Caco-2 (cell line): Measurements from ENCODE around the gene DPH1. TPM values are rescaled to one million over a fixed set of nuclear protein-coding genes. Genes with fewer than 3 reads are reported as not detected.

ENCODE experiments used
- BruUV-seq: library from RNA; stranded (reverse); fragments of 400-500 nt; replicated peaks from 2 replicates; lab custom pipeline; 2021; lab: Mats Ljungman, UMichigan
- CTCF ChIA-PET: fragments of 300-600 bp; sonication (Branson Sonifier 250); formaldehyde crosslinking; loops from one replicate; lab custom pipeline; 2022; ENCODE audit warnings: antibody characterized with exemption; lab: Charles Lee
- POLR2A ChIA-PET: fragments of 300-600 bp; sonication (Branson Sonifier 250); formaldehyde crosslinking; loops from one replicate; lab custom pipeline; 2022; ENCODE audit warnings: antibody characterized with exemption; lab: Charles Lee
- DNase-seq, 2 experiments: peaks; one replicate each; pipeline versions ENCODE4 v3.0.0 to v3.0.0-alpha.2; 2020 to 2022
- H3K27me3 ChIP-seq: replicated peaks from 2 replicates; pipeline ENCODE4 v1.6.0; 2011; ENCODE audit warnings: low read length; ENCODE audit not compliant: control insufficient read depth, insufficient read depth
- H3K36me3 ChIP-seq: 2 replicates; pipeline ENCODE4 v1.5.1; 2011; ENCODE audit warnings: low read length; ENCODE audit not compliant: control insufficient read depth, insufficient read depth
- H3K4me1 ChIP-seq: fragments of 250-450 bp; sonication (Bioruptor Pico); 2 replicates; pipeline ENCODE4 v1.5.1; 2020; ENCODE audit warnings: mild to moderate bottlenecking
- H3K4me3 ChIP-seq: 2 replicates; pipeline ENCODE4 v1.5.1; 2011; ENCODE audit warnings: low read depth, mild to moderate bottlenecking, control low read depth, low read length
- H3K9me3 ChIP-seq: fragments of 250-450 bp; sonication (Bioruptor Pico); 2 replicates; pipeline ENCODE4 v1.5.1; 2020; ENCODE audit warnings: mild to moderate bottlenecking, moderate library complexity
- H3K27ac Mint-ChIP-seq: one replicate; pipeline ENCODE4 v1.8.0; 2022; ENCODE audit warnings: mixed read lengths; ENCODE audit not compliant: unreplicated experiment
- H3K27me3 Mint-ChIP-seq: one replicate; pipeline ENCODE4 v1.8.0; 2022; ENCODE audit warnings: mixed read lengths; ENCODE audit not compliant: insufficient read depth, unreplicated experiment
- H3K36me3 Mint-ChIP-seq: one replicate; pipeline ENCODE4 v1.8.0; 2022; ENCODE audit warnings: mild to moderate bottlenecking, mixed read lengths; ENCODE audit not compliant: insufficient read depth, unreplicated experiment
- H3K4me1 Mint-ChIP-seq: one replicate; pipeline ENCODE4 v1.8.0; 2022; ENCODE audit warnings: low read depth, mixed read lengths; ENCODE audit not compliant: unreplicated experiment
- H3K4me3 Mint-ChIP-seq: one replicate; pipeline ENCODE4 v1.8.0; 2022; ENCODE audit warnings: mild to moderate bottlenecking, moderate library complexity, mixed read lengths; ENCODE audit not compliant: unreplicated experiment
- H3K9me3 Mint-ChIP-seq: one replicate; pipeline ENCODE4 v1.8.0; 2022; ENCODE audit warnings: mixed read lengths; ENCODE audit not compliant: unreplicated experiment
- intact Hi-C: fragments of 100-400 bp; cut with micrococcal nuclease; formaldehyde crosslinking; loops from one replicate; pipeline ENCODE4 v1.10.0; 2022; ENCODE audit not compliant: unreplicated experiment
- total RNA-seq: library from RNA; stranded (reverse); gene quantifications from 2 replicates; pipeline ENCODE4 v1.2.3, GENCODE V29; 2022
- TF ChIP-seq, protein P1 (sequence below), 2 experiments: fragments of 200-600 bp in 1 of 2; IDR thresholded peaks; 1 replicate in 1 of 2; 2 replicates in 1 of 2; pipeline versions ENCODE4 v1.5.1 to v1.8.0; 2011 to 2022; ENCODE audit warnings: antibody characterized with exemption in 1 of 2, control low read depth in 1 of 2, inconsistent platforms in 1 of 2, low read depth in 1 of 2, low read length in 1 of 2, mild to moderate bottlenecking in 1 of 2, moderate library complexity in 1 of 2; ENCODE audit not compliant: insufficient read depth in 1 of 2, severe bottlenecking in 1 of 2, unreplicated experiment in 1 of 2

Gene DPH1
- total RNA-seq, 1 experiment from 2014 or later: 52.0 TPM

DNA sequence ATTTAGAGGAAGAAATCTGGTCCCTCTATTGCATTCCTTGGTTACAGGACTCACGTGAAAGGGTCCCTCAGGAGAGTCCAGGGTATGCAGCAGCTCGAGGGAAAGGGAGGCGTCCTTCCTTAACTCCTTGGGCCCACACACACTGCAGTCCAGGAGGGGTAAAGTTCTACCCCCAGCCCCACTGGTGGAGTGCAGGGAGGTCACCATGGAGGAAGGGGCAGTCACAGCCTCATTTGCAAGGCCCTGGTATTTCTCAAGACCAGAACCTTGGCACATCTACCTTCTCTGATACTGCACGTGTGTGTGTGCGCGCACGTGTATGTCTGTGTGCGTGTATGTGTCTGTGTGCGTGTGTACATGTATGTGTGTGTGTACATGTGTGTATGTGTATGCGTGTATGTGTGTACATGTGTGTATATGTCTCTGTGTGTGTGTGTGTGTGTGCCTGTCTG lies 36.0 kb downstream of the DPH1 start:
- H3K4me3 Mint-ChIP-seq: no peak overlapping the region
- TF ChIP-seq, protein P1, sequence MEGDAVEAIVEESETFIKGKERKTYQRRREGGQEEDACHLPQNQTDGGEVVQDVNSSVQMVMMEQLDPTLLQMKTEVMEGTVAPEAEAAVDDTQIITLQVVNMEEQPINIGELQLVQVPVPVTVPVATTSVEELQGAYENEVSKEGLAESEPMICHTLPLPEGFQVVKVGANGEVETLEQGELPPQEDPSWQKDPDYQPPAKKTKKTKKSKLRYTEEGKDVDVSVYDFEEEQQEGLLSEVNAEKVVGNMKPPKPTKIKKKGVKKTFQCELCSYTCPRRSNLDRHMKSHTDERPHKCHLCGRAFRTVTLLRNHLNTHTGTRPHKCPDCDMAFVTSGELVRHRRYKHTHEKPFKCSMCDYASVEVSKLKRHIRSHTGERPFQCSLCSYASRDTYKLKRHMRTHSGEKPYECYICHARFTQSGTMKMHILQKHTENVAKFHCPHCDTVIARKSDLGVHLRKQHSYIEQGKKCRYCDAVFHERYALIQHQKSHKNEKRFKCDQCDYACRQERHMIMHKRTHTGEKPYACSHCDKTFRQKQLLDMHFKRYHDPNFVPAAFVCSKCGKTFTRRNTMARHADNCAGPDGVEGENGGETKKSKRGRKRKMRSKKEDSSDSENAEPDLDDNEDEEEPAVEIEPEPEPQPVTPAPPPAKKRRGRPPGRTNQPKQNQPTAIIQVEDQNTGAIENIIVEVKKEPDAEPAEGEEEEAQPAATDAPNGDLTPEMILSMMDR (IDR thresholded peaks at IDR 0.05; ENCODE audit: insufficient read depth in 1 of 2, low read depth in 1 of 2, low read length in 1 of 2, severe bottlenecking in 1 of 2, unreplicated experiment in 1 of 2): no peak

DNA sequence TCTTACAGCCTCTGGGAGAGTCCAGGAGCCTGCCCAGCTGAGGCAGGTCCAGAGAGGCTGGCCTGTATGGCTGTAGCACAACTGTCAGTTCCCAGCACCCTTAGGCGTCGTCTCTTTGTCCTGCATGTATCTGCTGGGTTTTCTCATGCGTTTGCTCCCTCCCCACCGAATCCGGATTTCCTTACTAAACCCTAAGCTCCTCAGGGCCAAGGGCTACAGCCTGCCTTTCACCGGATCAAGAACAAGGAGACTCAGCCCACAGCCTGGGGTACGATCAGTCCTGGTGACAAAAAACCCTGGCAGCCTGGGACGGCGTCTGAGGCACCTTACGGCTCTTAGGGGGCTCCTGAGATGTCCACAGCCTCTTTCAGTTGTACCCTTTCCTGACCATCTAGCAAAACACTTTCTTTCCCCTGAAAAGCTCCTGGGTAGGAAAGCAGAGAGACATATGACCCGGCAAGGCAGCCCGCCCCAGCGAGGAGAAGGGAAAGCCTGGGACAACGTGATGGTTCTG lies 37.2 kb downstream of the DPH1 start:
- Mint-ChIP-seq H3K36me3 (peaks cover 23% of the 10 kb centered on the region), H3K9me3 (no peaks in the 10 kb centered on the region), H3K4me1 (peaks cover 8% of the 10 kb centered on the region), H3K4me3 (no peak overlapping the region), H3K27me3 (no peaks in the 10 kb centered on the region), H3K27ac (no peak overlapping the region)
- POLR2A ChIA-PET: no interaction called here
- TF ChIP-seq, protein P1 (IDR thresholded peaks at IDR 0.05; ENCODE audit: insufficient read depth in 1 of 2, low read depth in 1 of 2, low read length in 1 of 2, severe bottlenecking in 1 of 2, unreplicated experiment in 1 of 2): no peak
- H3K27me3 ChIP-seq: no peaks in the 10 kb centered on the region
- H3K4me1 ChIP-seq: 0 out of 2 replicates have a peak, but pooled peaks cover 6% of the 10 kb centered on the region
- no TSS peak for BruUV-seq
- CTCF ChIA-PET: interaction anchor here (0.7 to 1.3 kb wide), 3 partner anchors 9 to 178 kb away, joined by 3 to 5 read pairs (median 3); no protein-coding TSS in a partner anchor
- H3K9me3 ChIP-seq: no peaks in the 10 kb centered on the region
- intact Hi-C loops: no loop called here
- peaks cover 3% of the 10 kb centered on the region for H3K36me3 ChIP-seq
- H3K4me3 ChIP-seq: no peak overlapping the region
- no peak for DNase-seq

More for the DNA sequence above, 36.0 kb downstream of the DPH1 start:
- Histone ChIP-seq H3K36me3 (peaks cover 3% of the 10 kb centered on the region), H3K4me3 (no peak overlapping the region), H3K27me3 (no peaks in the 10 kb centered on the region), H3K4me1 (0 out of 2 replicates have a peak, but pooled peaks cover 6% of the 10 kb centered on the region), H3K9me3 (no peaks in the 10 kb centered on the region)
- no peak for DNase-seq
- CTCF ChIA-PET: no interaction called here
- Mint-ChIP-seq H3K9me3 (no peaks in the 10 kb centered on the region), H3K4me1 (peaks cover 8% of the 10 kb centered on the region), H3K27ac (peak overlapping the region; percentile 60), H3K27me3 (no peaks in the 10 kb centered on the region), H3K36me3 (peaks cover 23% of the 10 kb centered on the region)
- no TSS peak for BruUV-seq
- intact Hi-C loops: no loop called here
- POLR2A ChIA-PET: no interaction called here

DNA sequence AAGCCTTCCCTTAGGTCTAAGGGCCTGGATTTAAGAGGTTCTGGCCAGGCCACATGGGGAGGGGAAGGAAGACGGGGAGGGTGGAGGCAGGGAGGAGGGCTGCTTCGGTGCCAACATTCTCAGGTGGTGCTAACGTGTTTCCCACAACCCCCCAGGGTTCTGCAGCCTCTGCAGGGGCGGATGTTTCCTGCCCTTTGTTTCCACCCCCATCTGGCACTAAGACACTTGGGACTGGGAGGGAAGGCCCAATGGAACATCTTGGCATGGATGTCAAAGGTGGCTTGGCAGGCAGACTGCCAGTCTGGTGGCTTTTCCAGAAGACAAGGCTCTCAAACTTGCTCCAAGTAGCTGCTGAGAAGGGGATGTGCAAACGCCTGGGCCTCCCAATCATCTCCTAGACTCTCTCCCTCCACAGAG lies 37.7 kb downstream of the DPH1 start:
- Mint-ChIP-seq H3K36me3 (peaks cover 23% of the 10 kb centered on the region), H3K27ac (no peak overlapping the region), H3K4me3 (no peak overlapping the region), H3K4me1 (peaks cover 8% of the 10 kb centered on the region), H3K9me3 (no peaks in the 10 kb centered on the region), H3K27me3 (no peaks in the 10 kb centered on the region)
- Histone ChIP-seq H3K36me3 (peaks cover 3% of the 10 kb centered on the region), H3K9me3 (no peaks in the 10 kb centered on the region), H3K4me1 (0 out of 2 replicates have a peak, but pooled peaks cover 6% of the 10 kb centered on the region), H3K27me3 (no peaks in the 10 kb centered on the region), H3K4me3 (no peak overlapping the region)
- BruUV-seq: no TSS peak
- DNase-seq: no peak
- TF ChIP-seq, protein P1 (IDR thresholded peaks at IDR 0.05; ENCODE audit: insufficient read depth in 1 of 2, low read depth in 1 of 2, low read length in 1 of 2, severe bottlenecking in 1 of 2, unreplicated experiment in 1 of 2): no peak
- intact Hi-C loops: no loop called here
- POLR2A ChIA-PET: no interaction called here
- CTCF ChIA-PET: interaction anchor here (1.1 to 1.4 kb wide), 3 partner anchors 8 to 177 kb away, joined by 3 to 6 read pairs (median 5); no protein-coding TSS in a partner anchor
